CD1c-positive myeloid dendritic cell (primary cell): ENCODE data around the gene GRIK5.
"Not testable (repeated sequence)": the region's sequence is repeated elsewhere in the genome, so short reads cannot be mapped to it uniquely, and the experiment has no call there.

ENCODE experiments used
- DNase-seq: peaks from one replicate; pipeline ENCODE4 v3.0.0-alpha.2; 2016; ENCODE audit errors: extremely low spot score

GRIK5 gene

GRCh38 chr19:42017040-42017439 is 53.0 kb downstream of the GRIK5 start:
- DNase-seq: no peak

GRCh38 chr19:42012747-42013146 is 57.3 kb downstream of the GRIK5 start:
- not testable (repeated sequence) for DNase-seq

- no peak for DNase-seq
Measured at GRCh38 chr19:42010245-42011126, 59.5 kb downstream of the GRIK5 start.

GRCh38 chr19:42006569-42006968 is 63.4 kb downstream of the GRIK5 start:
- DNase-seq: no peak

GRCh38 chr19:42005504-42005903 is 64.5 kb downstream of the GRIK5 start:
- no peak for DNase-seq

- no peak for DNase-seq
Measured at GRCh38 chr19:42003506-42004294, 66.3 kb downstream of the GRIK5 start.

GRCh38 chr19:41999878-42000208 is 70.2 kb downstream of the GRIK5 start:
- DNase-seq: no peak

- no peak for DNase-seq
Measured at GRCh38 chr19:41999071-41999877, 70.7 kb downstream of the GRIK5 start.

- DNase-seq: peak; percentile 42
Measured at GRCh38 chr19:41998246-41999020, 71.6 kb downstream of the GRIK5 start.

GRCh38 chr19:41997851-41998229 is 72.2 kb downstream of the GRIK5 start:
- no peak for DNase-seq

GRCh38 chr19:41997121-41997850 is 72.7 kb downstream of the GRIK5 start:
- peak; percentile 57 for DNase-seq

- no peak for DNase-seq
Measured at GRCh38 chr19:41995959-41996797, 73.8 kb downstream of the GRIK5 start.

GRCh38 chr19:41994994-41995958 is 74.7 kb downstream of the GRIK5 start:
- DNase-seq: no peak

GRCh38 chr19:41994521-41994971 is 75.5 kb downstream of the GRIK5 start:
- peak; percentile 10 for DNase-seq

GRCh38 chr19:41993612-41994483 is 76.2 kb downstream of the GRIK5 start, which contains the start of gene ATP1A3:
ATP1A3 (minus strand) TSS chr19:41994230; CDS start chr19:41994076, 154 bp downstream.
- DNase-seq: peak; percentile 62

- DNase-seq: not testable (repeated sequence)
Measured at GRCh38 chr19:41991925-41992569, 78.0 kb downstream of the GRIK5 start.

GRCh38 chr19:41991025-41991424 is 79.0 kb downstream of the GRIK5 start:
- DNase-seq: no peak
